HG03354 (cell line): Measurements from ENCODE around the gene DMRTB1.

ENCODE experiments used
- ATAC-seq: cut with Tn5 transposase; IDR thresholded peaks from one replicate; pipeline ENCODE4 v1.9.1; 2021; ENCODE audit warnings: mild to moderate bottlenecking; ENCODE audit not compliant: unreplicated experiment, poor library complexity, severe bottlenecking

The DMRTB1 gene

DNA sequence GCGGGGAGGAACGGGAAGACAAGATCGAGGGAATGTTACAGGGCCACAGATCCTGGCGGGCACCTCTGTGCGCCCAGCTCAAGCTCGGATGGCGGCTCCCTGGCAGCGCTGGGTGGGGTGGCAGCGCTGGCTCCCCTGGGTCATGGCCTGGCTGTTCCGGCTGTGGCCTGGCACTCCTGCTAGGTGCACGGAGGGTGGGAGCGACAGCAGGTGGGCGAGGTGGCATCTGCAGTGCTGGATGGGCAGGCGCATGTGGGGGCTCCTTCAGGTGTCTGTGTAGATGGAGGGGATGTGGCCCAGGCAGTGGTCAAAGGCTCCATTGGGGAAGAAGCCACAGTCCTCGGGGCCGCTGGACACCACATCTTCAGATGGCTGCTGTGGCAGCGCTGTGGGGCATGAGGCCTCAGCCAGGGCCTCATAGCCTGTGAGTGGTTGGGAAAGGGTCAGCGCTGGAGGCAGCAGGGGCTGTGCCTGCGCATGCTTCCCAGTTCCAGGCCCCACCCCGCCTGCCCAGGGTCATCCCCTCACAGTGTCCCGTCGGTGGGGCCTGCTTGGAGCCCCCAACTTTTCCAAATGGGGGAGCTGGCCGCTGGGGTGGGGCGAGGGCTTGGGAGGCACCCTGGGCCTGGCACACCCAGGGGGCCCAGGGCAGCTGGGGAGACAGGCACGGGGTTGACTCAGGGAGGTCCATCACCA, 47.3 kb downstream of the DMRTB1 start:
- no peak for ATAC-seq

DNA sequence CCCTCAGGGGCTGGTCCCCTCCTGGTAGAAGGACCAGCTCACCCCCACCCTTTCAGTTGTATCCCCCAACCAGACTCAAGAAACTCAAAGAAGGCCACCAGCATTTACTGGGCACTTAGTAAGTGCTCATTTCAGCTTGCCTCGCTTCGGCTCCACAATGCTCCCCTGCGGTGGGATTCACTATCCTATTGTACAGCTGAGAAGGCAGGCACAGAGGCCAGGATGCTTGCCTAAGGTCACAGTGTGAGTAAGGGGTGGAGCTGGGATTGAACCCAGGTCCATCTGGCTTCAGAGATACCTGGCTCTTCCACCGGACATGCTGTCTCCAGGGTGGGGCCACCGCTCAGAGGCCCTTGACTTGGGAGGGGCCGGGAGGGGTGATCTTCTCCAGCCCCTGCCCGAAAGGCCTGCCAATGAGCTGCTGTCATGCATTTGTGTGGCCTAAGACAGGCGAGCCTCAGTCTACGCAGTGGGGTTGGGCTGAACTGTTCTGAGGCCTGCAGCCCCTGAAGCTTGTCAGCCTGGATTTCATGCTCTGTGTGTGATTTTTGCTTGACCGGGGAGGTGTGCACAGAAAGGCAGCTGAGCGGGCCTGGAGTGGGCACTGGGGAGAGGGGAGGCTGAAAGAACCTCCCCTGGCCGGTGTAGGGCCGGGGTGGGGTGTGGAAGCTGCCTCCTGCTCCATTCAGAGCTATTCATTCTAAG, 48.1 kb downstream of the DMRTB1 start:
- ATAC-seq: no peak

DNA sequence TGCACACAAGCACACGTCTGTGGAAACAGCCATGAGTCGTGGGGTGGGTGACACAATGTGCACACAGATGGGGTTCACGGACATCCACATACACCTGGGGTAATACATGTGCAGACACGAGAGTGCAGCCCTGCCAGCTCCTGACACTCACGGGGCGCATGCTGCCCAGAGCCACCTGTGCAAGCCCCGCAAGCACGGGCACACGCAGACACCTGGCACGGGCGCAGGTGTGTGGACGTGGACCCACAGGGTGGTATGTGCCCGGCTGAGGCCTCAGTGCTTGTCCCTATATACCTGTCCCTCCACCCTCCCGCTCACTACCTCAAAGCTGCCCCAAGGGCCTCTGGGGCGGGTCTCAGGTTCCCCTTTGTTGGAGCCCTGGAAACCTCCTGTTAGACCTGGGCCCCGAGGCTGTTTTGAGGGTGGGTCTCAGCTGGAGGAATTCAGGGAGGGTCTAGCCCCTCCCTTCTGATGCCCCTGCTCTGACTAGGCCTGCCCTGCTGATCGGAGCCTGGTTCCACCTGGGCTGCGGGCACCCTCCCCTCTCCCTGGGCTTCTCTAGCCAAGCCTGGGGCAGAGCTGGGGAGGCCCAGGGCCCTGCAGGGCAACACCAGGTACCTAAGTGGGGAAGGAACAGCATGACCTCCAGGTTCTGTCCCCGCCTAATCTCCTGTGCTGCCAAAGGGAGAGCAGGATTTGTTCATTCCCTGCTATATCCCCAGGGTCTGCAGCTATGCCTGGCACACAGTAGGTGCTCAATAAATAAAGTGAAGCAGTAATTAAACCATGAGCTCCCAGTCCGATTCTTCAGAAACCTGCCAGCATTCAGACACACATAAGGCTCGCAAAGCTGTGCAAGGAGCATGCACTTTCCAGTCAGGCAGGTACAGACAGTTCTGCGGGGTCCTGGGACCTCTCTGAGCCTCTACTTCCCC, 49.1 kb downstream of the DMRTB1 start:
- ATAC-seq: no peak

DNA sequence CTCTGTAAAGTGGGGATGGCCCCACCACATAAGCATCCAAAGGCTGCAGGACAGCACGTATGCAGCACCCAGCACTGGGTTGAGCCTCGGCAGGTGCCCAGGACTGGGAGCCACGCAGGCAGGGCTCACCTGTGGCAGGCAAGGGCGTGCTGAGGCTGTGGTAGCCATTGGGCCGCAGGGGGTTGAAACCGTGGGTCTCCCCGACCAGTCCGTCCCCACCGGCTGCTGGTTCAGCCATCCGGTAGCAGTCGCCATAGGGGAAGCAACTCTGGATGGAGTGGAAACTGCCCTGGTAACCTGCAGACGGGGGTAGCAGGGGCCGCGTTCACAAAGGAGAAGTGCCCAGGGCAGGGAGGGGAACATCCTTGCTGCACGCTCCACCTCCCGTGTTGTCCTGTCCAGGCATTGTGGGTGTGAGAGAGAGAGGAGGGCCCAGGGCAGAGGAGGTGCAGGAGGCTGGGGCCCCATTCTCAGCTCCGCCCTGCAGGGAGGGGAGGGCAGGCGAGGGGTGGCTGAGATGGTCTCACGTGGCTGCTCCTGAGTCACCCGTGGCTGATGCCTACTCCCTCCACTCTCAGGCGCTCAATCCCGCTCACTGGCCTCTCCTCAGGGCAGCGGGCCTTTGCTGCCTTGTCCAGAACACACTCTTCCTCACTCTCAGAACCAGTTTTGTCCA, 49.9 kb downstream of the DMRTB1 start:
- ATAC-seq: no peak

DNA sequence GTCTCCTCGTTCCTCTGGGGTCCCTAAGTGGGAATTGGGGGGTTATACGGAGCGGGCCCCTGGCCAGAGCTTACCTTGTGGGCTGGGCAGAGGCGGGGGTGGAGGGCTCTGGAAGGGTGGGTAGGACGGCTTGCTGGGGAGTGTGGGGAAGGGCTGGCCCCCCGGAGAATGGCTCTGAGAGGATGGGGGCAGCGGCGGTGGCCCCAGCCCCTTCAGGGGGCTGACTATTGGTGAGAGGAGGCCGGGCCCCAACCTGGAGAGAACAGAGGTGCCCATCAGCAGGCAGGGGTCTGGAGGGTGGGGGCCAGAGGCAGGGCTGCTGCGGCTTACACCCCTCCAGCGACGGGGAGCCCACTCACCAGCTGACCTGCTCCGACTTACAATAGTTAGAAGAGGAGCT, 50.6 kb downstream of the DMRTB1 start:
- ATAC-seq: no peak

DNA sequence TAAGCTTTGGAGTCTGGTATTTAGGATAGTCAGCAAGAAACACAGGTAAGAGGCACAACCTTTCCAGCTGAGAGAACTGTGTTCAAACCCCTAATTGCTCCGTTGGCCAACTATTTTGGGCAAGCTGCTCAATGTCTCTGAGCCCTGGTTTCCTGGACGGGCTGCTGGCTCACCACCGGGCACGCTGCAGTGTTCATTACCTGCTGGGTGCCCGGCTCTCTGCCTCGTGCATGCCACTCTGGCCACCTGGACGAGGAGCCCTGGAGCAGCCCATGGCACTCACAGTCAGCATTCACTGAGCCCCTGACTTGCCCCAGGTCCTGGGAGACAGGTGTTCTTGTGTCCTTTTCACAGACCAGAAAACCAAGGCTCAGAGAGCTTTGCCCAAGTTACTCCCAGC, 51.0 kb downstream of the DMRTB1 start:
- no peak for ATAC-seq

DNA sequence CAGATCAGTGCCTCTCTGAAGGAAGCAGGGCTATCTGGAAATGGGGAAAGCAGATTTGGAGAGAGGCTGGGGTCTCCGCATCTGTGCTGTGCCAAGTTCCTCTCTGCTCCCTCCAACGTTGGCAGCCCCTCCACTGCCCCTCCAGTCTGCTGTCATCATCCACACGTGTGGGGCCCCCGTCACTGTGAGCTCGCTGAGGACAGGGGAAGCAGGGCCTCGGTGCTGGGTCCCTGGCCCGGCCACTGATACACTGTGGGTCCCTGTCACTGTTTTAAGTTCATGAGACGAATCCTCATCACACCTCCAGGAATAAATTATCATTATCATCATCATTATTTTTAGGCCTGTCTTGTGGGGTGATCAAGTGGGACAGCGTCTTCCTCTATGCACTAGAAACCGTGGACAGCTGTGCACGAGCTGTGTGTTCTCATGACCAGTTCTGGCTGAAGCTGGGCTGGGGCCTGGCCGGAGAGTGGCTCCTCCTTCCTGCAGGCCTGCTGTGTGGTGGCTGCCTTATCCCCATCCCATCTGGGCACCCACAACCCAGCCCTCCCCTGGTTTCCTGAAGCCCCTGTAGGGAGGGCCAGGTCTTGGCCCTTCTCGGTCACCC, 52.2 kb downstream of the DMRTB1 start:
- ATAC-seq: no peak

DNA sequence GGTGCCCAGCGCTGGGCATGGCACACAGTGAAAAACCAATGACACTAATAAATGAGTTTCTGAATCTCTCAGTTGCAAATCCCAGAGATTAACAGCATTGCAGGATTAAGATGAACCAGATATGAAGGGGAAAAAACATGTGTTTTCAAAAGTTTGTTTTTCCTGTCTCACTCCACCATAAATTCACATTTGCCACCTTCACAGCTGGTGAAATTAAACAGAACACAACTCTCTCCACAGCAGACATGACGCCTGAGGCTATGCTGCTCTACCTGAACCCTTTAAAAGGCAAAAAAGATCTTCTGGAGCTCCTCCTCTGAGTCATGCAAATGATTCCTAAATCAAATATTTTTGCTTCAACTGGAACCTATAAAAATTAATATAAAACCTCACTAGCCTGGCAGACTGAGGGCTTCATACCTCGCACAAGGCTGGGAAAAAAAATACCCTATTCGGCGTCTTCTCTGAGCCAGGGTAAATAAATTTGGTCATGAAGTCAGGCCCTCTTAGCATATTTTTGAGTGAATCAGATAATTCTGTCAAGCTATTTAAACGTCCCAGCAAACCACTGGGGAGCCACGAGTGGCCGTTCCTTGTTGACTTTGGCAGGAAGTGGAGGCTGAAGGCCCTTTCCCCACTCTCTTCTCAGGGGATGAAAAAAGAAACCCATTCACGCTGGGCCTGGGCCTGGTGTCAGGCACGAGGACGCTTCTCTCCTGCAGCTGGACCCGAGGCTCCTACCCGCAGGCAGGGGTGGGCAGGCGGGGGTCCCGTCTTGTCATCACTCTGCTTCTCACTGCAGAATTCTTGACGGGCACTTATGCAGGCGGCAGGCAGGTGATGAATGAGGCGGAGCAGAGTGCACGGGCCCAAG, 53.0 kb downstream of the DMRTB1 start:
- ATAC-seq: no peak

DNA sequence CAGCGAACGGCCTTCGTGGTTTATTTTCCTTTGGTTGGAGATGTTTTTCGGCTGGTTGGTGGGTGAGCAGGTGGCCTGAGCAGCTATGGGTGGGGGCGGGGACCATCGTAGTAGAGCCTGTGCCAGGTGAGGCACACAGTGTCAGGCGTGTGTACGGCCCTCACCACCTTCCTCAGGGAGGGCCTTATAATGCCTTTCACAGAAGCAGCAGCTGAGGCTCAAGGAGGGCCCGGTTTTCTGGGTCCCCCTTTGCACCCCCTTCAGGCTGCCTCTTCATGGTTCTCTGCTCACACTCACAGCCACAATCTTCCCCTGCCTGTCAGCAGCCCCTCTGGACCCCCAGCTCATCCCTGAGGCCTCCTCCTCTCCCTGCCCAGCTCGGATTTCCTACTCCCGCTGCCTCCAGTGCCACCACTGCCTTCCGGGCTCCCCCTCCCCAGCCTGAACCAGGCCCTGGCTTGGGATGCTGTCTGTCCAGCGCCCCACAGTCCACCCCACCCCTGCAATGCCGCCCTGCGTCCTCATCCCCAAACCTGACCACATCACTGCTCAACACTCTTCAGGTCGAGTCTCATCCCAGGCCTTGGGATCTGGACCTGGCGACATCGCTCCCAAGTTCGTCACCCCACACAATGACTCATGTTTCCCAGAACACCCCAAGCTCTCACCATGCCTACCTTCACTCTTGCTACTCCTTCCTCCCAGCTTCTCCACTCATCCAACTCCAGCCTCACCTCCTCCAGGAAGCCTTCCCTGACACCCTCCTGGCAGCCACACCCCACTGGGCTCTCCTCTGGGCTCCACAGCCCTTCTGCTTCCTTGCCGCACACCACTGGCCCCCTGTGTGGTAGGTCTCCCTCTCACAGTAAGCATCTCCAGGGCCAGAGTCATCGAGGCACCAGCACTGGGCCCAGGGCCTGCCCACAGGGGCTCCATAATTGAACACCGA, 53.9 kb downstream of the DMRTB1 start:
- no peak for ATAC-seq

DNA sequence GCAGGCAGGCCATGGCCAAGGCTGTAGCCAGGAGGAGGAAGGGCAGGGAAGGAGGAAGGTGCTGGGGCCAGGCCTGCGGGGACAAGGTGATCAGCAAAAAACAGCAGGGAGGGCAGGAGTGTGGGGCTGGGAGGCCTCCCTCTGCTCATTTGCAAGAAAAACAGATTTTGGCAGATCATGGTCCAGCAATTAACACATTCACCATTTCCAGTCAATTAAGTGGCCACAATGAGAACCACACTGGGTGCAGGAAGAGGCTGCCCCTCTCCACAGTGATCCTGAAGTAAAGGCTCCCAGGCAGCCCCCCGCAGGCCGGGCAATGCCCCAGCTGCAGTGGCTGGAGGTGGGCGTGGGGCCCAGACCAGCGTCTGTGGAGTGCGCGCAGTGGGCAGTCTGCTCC, 54.6 kb downstream of the DMRTB1 start:
- no peak for ATAC-seq

DNA sequence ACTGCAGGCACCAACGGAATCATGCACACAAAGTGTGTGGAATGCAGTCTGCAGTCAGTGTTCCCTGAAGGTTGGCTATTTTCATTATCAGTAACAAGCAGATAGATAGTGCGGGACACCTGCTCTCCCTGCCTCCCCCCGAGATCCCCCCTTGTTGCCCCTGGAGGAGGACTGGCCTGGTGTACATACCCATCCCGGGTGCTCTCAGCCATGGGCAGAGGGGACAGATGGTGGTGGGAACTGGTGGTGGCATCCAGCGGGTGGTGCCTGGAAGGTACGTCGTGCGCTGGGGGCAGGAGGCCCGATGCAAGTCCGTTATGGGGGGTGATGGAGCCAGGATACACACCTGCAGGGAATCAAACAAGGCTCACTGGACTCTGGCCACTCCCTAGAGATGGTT, 55.2 kb downstream of the DMRTB1 start:
- ATAC-seq: no peak

DNA sequence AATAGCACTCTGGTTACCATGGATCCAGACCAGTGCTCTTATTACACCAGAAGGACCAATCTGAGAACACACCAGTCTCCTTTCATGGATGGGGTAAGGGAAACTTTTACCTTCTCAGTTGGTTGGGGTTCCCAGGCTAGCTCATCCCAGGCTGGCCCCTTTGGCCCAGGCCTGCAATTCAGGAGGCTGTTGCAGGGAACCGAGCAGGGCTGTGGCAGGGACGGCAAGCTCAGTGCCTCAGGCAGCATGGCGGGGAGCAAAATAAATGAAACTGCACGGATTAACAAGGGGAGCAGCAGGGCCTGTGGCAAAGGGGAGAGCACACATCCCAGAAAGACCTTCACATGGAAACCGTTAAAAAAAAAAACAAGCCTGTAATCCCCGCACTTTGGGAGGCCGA, 57.0 kb downstream of the DMRTB1 start:
- no peak for ATAC-seq
